GM10847 (cell line): ENCODE data around the gene CLDN19.

Source experiments
- POLR2A ChIP-seq: IDR thresholded peaks from 2 replicates; pipeline ENCODE4 v1.6.1; 2011; ENCODE audit not compliant: insufficient read length; ENCODE audit errors: extremely low read depth

Gene CLDN19

GRCh38 chr1:42692461-42692860, 47.6 kb downstream of the CLDN19 start:
- no peak for TF ChIP-seq POLR2A

GRCh38 chr1:42691157-42691498, 48.9 kb downstream of the CLDN19 start:
- no peak for TF ChIP-seq POLR2A

DNA sequence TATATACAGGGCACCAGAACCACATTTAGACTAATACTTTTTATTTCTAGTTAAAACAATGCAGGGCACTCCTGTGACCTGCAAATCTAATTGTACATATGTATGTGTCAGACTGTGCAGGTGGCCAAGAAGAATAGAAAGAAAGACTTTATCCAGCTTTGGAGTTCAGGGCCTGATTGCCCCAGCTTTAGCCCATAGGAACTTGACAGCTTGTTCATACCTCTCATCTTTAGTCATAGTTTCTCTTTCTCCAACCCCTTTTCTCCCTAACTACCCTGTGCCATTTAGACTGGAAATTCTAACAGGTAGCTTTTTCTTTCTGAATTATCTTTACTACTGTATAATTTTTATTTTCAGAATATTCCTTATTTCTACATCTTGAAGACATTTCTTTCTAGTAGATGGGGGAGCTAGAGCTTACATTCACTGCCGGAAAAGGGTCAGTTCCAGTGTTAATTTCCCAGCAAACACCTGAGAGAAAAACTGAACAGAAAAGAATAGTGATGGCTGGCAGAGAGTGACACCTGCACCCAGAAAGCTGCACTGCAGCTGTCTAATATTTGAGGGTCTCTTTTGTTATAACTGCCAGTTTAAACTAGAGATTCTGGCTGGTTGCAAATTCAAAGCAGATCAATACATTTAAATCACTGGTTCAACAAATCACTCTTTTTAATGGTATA, 49.4 kb downstream of the CLDN19 start:
- TF ChIP-seq POLR2A = no peak

DNA sequence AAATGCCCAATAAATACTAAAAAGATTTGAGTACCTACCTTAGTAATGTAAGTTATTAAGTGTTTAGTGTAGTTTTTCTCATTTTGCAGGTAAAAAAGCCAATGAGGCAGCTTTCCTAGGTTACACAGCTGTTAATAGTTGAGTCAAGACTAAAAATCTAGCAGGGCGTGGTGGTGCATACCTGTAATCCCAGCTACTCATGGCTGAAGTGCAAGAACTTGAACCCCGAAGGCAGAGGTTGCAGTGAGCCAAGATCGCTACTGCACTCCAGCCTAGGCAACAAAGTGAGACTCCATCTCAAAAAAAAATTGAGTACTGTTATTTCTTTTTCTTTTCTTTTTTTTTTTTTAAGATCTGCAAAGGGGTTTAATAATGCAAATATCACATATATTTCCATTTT, 50.1 kb downstream of the CLDN19 start:
- TF ChIP-seq POLR2A = no peak

DNA sequence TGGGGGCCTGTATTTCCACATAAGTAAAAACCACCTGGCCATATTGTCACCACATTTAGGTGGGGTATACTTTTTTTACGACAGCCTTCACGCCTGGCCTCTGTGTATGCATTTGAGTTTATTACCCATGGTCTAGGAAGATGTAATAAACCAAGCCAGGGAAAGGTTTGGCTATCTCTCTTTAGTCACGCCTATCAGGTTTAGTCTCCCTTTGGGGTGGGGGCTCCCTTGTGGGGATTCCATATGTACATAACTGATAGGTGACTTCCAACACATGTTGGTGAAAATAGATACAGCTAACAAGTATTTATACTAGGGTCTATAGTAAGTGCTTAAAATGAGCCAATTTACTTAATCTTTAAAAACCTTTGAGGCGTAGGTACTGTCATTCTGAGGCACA, 53.6 kb downstream of the CLDN19 start:
- no peak for TF ChIP-seq POLR2A

DNA sequence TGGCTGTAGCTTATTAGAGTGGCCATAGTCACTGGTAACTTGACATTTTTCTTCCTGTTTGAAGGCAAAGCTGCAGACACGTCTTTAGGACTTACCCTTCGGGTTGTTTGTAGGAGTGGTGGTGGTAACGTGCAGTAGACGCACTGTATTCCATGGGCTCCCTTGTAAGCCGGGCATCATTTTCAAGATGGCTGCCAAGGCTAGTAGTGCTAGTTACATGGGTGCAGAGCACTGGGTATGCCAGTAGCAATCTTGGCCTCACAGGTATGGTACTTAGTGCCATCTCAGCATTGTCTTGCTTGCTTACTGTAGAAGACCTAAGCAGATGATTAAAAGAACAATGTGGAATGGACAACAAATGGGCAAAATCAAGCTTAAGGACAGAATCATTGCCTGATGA, 55.9 kb downstream of the CLDN19 start:
- no peak for TF ChIP-seq POLR2A
